Measurements from ENCODE around the gene VASH2. TPM values are rescaled to one million over a fixed set of nuclear protein-coding genes. Genes with fewer than 3 reads are reported as not detected.
A peak's percentile ranks its signal among the peaks of the same experiment; 100 is the strongest.

Gene VASH2
- total RNA-seq, 1 experiment from 2014 or later: not detected

DNA sequence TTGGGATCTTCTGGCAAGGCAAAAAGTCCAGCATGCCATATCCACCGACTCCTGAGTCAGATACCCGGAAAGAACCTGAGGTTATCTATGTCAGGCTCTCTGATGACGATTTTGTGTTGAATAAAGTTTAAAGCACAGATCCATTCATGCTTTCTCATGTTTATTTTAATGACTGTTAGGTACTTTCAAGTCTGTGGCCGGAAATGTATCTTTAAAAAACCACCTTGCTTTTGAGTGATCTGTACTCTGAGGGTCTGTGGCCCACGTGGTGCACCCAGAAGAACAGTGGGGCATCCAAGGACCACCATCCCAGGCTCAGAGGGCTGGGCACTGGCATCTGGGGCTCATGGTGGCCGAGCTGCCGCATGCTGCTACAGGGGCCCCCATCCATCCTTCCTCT is 30.1 kb upstream of the VASH2 start:
- H3K4me2 ChIP-seq (ENCODE audit: low read depth, low read length, poor library complexity, severe bottlenecking): no peak overlapping the region
- DNase-seq: no peak
- no peaks in the 10 kb centered on the region; the same call in 1 of the 2 replicates for H3K4me1 ChIP-seq (ENCODE audit: low read length)
- no peak overlapping the region for H2AFZ ChIP-seq (ENCODE audit: low read length)
- no peak overlapping the region for H3K4me3 ChIP-seq (ENCODE audit: low read length)
- no peak overlapping the region for H3K9ac ChIP-seq (ENCODE audit: low read length)
- no peaks in the 10 kb centered on the region for H3K79me2 ChIP-seq (ENCODE audit: low read length)
- no peaks in the 10 kb centered on the region for H3K27me3 ChIP-seq (ENCODE audit: low read length)
- no peak overlapping the region for H3K27ac ChIP-seq (ENCODE audit: low read length)
- H4K20me1 ChIP-seq (ENCODE audit: insufficient read depth, low read depth, low read length): no peaks in the 10 kb centered on the region
- no peaks in the 10 kb centered on the region for H3K36me3 ChIP-seq (ENCODE audit: insufficient read depth, low read length)
- no peaks in the 10 kb centered on the region for H3K9me3 ChIP-seq (ENCODE audit: low read length)
- H3K9me2 ChIP-seq (replicated peaks; ENCODE audit: insufficient read depth, low read length): no peaks in the 10 kb centered on the region

DNA sequence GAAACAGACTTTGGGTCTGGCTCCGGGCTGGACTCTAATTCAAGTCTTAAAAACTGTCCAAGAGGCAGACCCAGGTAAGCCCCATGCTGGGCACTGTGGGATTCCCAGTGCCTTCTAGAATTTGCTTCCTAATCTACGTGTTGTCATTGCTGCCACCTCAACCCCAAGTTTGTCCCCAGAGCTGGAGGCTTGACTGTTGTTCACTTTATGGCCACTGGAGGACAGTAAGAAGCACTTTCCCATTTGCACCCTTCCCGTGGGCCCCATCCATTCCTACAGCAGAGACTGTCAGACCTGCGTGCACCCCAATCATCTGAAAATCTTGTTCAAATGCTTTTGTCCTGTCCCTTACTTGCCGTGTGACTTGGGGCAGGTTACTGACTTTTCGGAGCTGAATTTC is 29.4 kb upstream of the VASH2 start:
- no peaks in the 10 kb centered on the region for H3K9me3 ChIP-seq (ENCODE audit: low read length)
- no peaks in the 10 kb centered on the region for H3K79me2 ChIP-seq (ENCODE audit: low read length)
- no peaks in the 10 kb centered on the region for H4K20me1 ChIP-seq (ENCODE audit: insufficient read depth, low read depth, low read length)
- H3K4me3 ChIP-seq (ENCODE audit: low read length): no peak overlapping the region
- no peaks in the 10 kb centered on the region for H3K27me3 ChIP-seq (ENCODE audit: low read length)
- H3K9me2 ChIP-seq (replicated peaks; ENCODE audit: insufficient read depth, low read length): no peaks in the 10 kb centered on the region
- H3K4me1 ChIP-seq (ENCODE audit: low read length): no peaks in the 10 kb centered on the region
- no peak overlapping the region for H2AFZ ChIP-seq (ENCODE audit: low read length)
- no peak overlapping the region for H3K4me2 ChIP-seq (ENCODE audit: low read depth, low read length, poor library complexity, severe bottlenecking)
- H3K27ac ChIP-seq (ENCODE audit: low read length): no peak overlapping the region
- peak; percentile 58 for DNase-seq
- H3K36me3 ChIP-seq (ENCODE audit: insufficient read depth, low read length): no peaks in the 10 kb centered on the region
- H3K9ac ChIP-seq (ENCODE audit: low read length): no peak overlapping the region

GRCh38 chr1:212922016-212922415 is 28.3 kb upstream of the VASH2 start:
- Histone ChIP-seq H3K27ac (ENCODE audit: low read length) (no peak overlapping the region), H3K9ac (ENCODE audit: low read length) (no peak overlapping the region), H3K27me3 (ENCODE audit: low read length) (no peaks in the 10 kb centered on the region), H3K4me1 (ENCODE audit: low read length) (no peaks in the 10 kb centered on the region), H3K36me3 (ENCODE audit: insufficient read depth, low read length) (no peaks in the 10 kb centered on the region), H3K4me2 (ENCODE audit: low read depth, low read length, poor library complexity, severe bottlenecking) (no peak overlapping the region), H3K9me3 (ENCODE audit: low read length) (no peaks in the 10 kb centered on the region), H3K79me2 (ENCODE audit: low read length) (no peaks in the 10 kb centered on the region), H3K4me3 (ENCODE audit: low read length) (no peak overlapping the region), H2AFZ (ENCODE audit: low read length) (no peak overlapping the region), H4K20me1 (ENCODE audit: insufficient read depth, low read depth, low read length) (no peaks in the 10 kb centered on the region), H3K9me2 (replicated peaks; ENCODE audit: insufficient read depth, low read length) (no peaks in the 10 kb centered on the region)
- no peak for DNase-seq

GRCh38 chr1:212926372-212926771 is 24.0 kb upstream of the VASH2 start:
- H4K20me1 ChIP-seq (ENCODE audit: insufficient read depth, low read depth, low read length): no peaks in the 10 kb centered on the region
- no peak overlapping the region for H3K4me2 ChIP-seq (ENCODE audit: low read depth, low read length, poor library complexity, severe bottlenecking)
- no peaks in the 10 kb centered on the region for H3K79me2 ChIP-seq (ENCODE audit: low read length)
- H2AFZ ChIP-seq (ENCODE audit: low read length): no peak overlapping the region
- no peaks in the 10 kb centered on the region for H3K27me3 ChIP-seq (ENCODE audit: low read length)
- DNase-seq: no peak
- no peaks in the 10 kb centered on the region for H3K9me3 ChIP-seq (ENCODE audit: low read length)
- H3K9ac ChIP-seq (ENCODE audit: low read length): no peak overlapping the region
- H3K36me3 ChIP-seq (ENCODE audit: insufficient read depth, low read length): no peaks in the 10 kb centered on the region
- H3K9me2 ChIP-seq (replicated peaks; ENCODE audit: insufficient read depth, low read length): no peaks in the 10 kb centered on the region
- no peaks in the 10 kb centered on the region for H3K4me1 ChIP-seq (ENCODE audit: low read length)
- no peak overlapping the region for H3K27ac ChIP-seq (ENCODE audit: low read length)
- H3K4me3 ChIP-seq (ENCODE audit: low read length): no peak overlapping the region

DNA sequence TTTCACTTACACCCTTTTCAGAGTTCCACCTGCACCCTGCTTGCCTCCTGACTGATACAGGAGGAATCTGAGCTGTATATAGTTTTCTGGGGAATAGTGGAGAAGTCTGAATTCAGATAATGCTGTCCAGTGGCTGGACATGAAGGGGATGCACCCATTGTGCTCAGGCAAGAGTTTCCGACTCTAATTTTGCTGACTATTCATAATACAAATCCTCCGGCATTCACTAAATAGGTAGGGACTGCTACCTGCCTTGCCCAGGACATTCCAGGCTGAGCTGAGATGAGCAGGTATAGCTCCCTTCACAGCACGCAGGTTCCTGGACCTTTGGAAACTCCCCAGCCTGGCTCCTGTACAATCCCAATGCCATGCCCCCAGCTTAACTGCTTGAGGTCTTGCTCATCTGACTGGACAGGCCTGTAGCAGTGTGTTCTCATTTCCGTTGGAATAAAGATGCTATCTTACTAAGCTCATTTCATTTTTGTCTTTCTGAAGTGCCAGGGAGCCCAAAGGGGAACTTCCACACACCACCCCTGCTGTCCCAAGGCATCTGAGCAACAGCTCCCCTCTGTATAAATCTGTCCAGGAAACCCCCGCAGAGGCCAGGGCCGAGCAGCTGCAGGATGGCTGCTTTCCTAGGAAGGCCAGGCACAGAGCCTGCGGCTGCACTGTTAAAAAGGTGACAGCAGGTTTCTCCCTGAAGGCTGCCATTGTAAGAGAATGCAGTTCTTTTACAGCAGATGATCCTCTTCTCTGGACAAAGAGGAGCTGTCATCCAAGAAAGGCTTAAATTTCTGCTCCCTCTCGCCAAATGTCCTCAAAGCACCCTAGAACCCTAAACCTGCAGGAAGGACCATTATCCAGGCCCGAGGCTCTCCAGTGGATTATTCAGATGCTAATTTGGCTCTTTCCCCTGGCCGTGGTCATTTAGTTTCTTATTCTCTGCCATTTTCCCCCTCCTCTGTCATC is 21.7 kb upstream of the VASH2 start:
- no peaks in the 10 kb centered on the region for H3K27me3 ChIP-seq (ENCODE audit: low read length)
- no peaks in the 10 kb centered on the region for H3K36me3 ChIP-seq (ENCODE audit: insufficient read depth, low read length)
- H2AFZ ChIP-seq (ENCODE audit: low read length): no peak overlapping the region
- H3K4me2 ChIP-seq (ENCODE audit: low read depth, low read length, poor library complexity, severe bottlenecking): no peak overlapping the region
- no peaks in the 10 kb centered on the region for H3K79me2 ChIP-seq (ENCODE audit: low read length)
- no peak overlapping the region for H3K9ac ChIP-seq (ENCODE audit: low read length)
- no peaks in the 10 kb centered on the region for H3K9me3 ChIP-seq (ENCODE audit: low read length)
- H3K4me3 ChIP-seq (ENCODE audit: low read length): no peak overlapping the region
- DNase-seq: no peak
- H3K4me1 ChIP-seq (ENCODE audit: low read length): peaks cover 2% of the 10 kb centered on the region; the same call in 1 of the 2 replicates
- H4K20me1 ChIP-seq (ENCODE audit: insufficient read depth, low read depth, low read length): no peaks in the 10 kb centered on the region
- H3K9me2 ChIP-seq (replicated peaks; ENCODE audit: insufficient read depth, low read length): no peaks in the 10 kb centered on the region
- H3K27ac ChIP-seq (ENCODE audit: low read length): no peak overlapping the region

GRCh38 chr1:212930986-212931678 is 19.2 kb upstream of the VASH2 start:
- Histone ChIP-seq H3K9ac (ENCODE audit: low read length) (no peak overlapping the region), H3K9me3 (ENCODE audit: low read length) (no peaks in the 10 kb centered on the region), H4K20me1 (ENCODE audit: insufficient read depth, low read depth, low read length) (no peaks in the 10 kb centered on the region), H3K4me2 (ENCODE audit: low read depth, low read length, poor library complexity, severe bottlenecking) (no peak overlapping the region), H3K79me2 (ENCODE audit: low read length) (no peaks in the 10 kb centered on the region), H3K9me2 (replicated peaks; ENCODE audit: insufficient read depth, low read length) (no peaks in the 10 kb centered on the region), H3K4me3 (ENCODE audit: low read length) (no peak overlapping the region), H3K27me3 (ENCODE audit: low read length) (no peaks in the 10 kb centered on the region), H2AFZ (ENCODE audit: low read length) (no peak overlapping the region), H3K27ac (ENCODE audit: low read length) (no peak overlapping the region), H3K36me3 (ENCODE audit: insufficient read depth, low read length) (no peaks in the 10 kb centered on the region), H3K4me1 (ENCODE audit: low read length) (peaks cover 4% of the 10 kb centered on the region; the same call in 1 of the 2 replicates)
- no peak for DNase-seq

DNA sequence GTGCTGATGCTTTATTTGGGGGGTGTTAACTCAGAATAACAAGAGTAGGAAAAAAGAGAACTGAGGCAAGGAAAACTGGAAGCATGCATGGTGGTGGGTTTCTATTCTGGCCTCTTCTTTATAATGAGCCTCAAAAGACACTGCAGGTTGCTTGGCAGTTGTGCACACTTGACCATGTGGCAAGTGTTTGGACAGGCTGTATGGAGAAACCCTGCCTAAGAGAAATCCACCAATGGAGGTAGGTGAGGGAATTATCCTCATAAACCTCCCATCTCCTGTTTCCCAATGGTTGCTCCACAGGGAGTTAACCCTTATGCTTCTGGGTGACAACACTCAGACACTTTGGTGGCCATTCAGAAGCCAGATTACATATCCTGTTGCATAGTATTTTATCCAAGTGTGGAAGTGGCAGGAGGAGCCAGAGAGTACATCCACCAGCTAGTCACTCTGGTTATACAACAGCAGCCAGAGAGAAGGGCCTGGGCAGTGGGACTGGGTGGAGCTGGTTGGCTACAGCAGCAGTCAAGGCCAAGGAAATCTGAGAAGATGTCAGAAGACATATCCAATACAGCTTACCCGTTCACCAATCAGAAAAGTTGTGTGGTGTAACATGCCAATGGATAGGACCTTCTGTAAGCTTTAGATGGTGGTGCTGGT is 16.4 kb upstream of the VASH2 start:
- no peaks in the 10 kb centered on the region for H3K36me3 ChIP-seq (ENCODE audit: insufficient read depth, low read length)
- H3K9me3 ChIP-seq (ENCODE audit: low read length): no peaks in the 10 kb centered on the region

More for the DNA sequence above, 16.4 kb upstream of the VASH2 start:
- Histone ChIP-seq H3K4me3 (ENCODE audit: low read length) (no peak overlapping the region), H3K4me2 (ENCODE audit: low read depth, low read length, poor library complexity, severe bottlenecking) (no peak overlapping the region), H3K4me1 (ENCODE audit: low read length) (peaks cover 4% of the 10 kb centered on the region; the same call in 1 of the 2 replicates), H3K9me2 (replicated peaks; ENCODE audit: insufficient read depth, low read length) (no peaks in the 10 kb centered on the region), H3K79me2 (ENCODE audit: low read length) (no peaks in the 10 kb centered on the region), H3K27ac (ENCODE audit: low read length) (no peak overlapping the region), H2AFZ (ENCODE audit: low read length) (no peak overlapping the region), H4K20me1 (ENCODE audit: insufficient read depth, low read depth, low read length) (no peaks in the 10 kb centered on the region), H3K27me3 (ENCODE audit: low read length) (no peaks in the 10 kb centered on the region), H3K9ac (ENCODE audit: low read length) (no peak overlapping the region)
- DNase-seq: no peak

Measured in Karpas-422 (cell line).